ENCODE results near the gene FXYD2. TPM values are rescaled to one million over a fixed set of nuclear protein-coding genes. Genes with fewer than 3 reads are reported as not detected.

The FXYD2 gene
- total RNA-seq, 1 experiment from 2014 or later: not detected

DNA sequence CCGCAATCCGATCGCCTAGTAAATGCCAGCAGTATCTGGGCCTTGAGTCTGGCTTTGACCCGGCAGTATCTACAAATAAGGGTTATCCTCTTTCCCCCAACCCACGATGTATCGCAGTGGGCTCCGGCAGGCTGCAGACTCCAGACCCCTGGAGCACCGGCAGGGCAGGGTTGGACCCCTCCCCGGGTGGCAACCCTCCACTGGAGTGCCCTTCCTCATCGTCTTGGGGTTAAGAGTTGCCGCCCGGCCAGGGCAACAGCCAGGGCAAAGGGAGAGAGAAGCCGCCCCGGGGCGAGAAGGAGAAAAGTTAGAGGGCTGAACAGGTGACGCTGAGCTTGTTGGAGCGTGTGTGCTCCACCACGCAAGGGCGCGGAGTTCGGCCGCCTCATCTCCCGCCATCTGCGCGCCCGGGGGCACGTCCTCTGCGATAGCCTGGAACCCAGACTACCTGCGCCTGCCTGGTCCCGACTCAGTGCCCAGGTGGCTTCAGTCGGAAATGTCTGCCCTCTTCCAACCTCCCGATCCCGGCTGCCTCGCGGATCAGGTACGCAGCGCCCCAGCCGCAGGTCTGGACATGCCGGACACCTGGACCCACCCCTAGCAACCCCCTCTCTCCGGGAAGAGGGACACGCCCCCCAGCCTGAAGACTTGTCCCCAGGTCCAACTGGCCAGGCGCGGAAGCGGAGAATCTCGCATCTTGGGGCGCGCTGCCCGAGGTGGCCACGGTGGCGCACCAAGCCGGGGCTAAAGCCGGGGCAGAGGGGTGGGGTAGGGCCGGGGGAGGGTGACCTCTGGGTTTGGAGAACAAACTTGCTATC lies 28.7 kb downstream of the FXYD2 start:
- DNase-seq (ENCODE audit: low read depth, low spot score): no peak
- in situ Hi-C loops (cut with HindIII; ENCODE audit: low pct_unique_long_range_greater_than_20kb, low sequenced_read_pairs): loop anchor here (25.0 kb wide), 1 partner anchor 359 kb away; no protein-coding TSS in a partner anchor

GRCh38 chr11:117794772-117795629 lies 29.5 kb downstream of the FXYD2 start:
- DNase-seq (ENCODE audit: low read depth, low spot score): no peak
- in situ Hi-C loops (cut with HindIII; ENCODE audit: low pct_unique_long_range_greater_than_20kb, low sequenced_read_pairs): loop anchor here (25.0 kb wide), 1 partner anchor 358 kb away; no protein-coding TSS in a partner anchor

DNA sequence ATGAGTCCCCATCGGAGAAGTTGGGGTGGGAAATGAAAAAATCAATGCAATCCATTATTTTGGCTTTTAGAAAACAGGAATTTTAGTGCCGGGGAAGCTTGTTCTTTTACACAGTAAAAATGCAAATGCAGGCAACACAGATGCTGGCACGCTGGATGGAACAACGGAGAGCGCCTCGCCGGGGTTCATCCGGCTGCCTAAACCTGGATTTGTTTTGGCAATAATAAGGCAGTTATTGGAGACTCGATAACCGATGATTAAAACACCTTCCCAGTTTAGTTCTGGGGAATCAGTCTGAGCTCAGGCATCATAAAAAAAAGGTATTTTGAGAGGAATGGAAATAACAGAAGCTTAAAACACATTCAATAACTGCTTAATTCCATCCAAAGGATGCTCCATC lies 30.4 kb downstream of the FXYD2 start:
- in situ Hi-C loops (cut with HindIII; ENCODE audit: low pct_unique_long_range_greater_than_20kb, low sequenced_read_pairs): loop anchor here (25.0 kb wide), 1 partner anchor 357 kb away; no protein-coding TSS in a partner anchor

DNA sequence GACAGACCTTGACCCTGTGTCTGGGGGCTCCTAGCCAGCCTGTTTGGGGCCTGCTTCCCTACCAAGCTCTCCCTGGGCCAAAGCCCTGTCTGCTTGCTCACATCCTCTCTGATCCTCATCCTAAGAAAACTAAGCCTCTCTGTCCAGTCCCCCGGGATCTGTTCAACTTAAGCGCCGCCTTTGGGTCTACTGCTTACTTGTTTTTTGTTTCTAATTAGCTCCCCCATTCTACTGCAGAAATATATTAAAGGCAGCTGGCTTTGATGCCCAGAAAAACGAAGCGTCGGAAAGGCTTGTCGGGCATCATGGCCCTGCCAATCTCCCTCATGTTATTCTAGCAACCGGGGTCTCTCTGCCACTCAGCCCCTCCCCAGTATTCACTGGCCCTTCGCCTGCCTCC lies 31.0 kb downstream of the FXYD2 start:
- in situ Hi-C loops (cut with HindIII; ENCODE audit: low pct_unique_long_range_greater_than_20kb, low sequenced_read_pairs): loop anchor here (25.0 kb wide), 1 partner anchor 356 kb away; no protein-coding TSS in a partner anchor
- DNase-seq (ENCODE audit: low read depth, low spot score): no peak

More for the DNA sequence above, 30.4 kb downstream of the FXYD2 start:
- no peak for DNase-seq (ENCODE audit: low read depth, low spot score)

GRCh38 chr11:117792992-117793391 lies 31.6 kb downstream of the FXYD2 start:
- DNase-seq (ENCODE audit: low read depth, low spot score): no peak
- in situ Hi-C loops (cut with HindIII; ENCODE audit: low pct_unique_long_range_greater_than_20kb, low sequenced_read_pairs): loop anchor here (25.0 kb wide), 1 partner anchor 356 kb away; no protein-coding TSS in a partner anchor

- DNase-seq (ENCODE audit: low read depth, low spot score): no peak
- in situ Hi-C loops (cut with HindIII; ENCODE audit: low pct_unique_long_range_greater_than_20kb, low sequenced_read_pairs): loop anchor here (25.0 kb wide), 1 partner anchor 355 kb away; no protein-coding TSS in a partner anchor
These were observed 32.3 kb downstream of the FXYD2 start for GRCh38 chr11:117792241-117792640.

GRCh38 chr11:117790279-117790678 lies 34.3 kb downstream of the FXYD2 start:
- DNase-seq (ENCODE audit: low read depth, low spot score): no peak
- in situ Hi-C loops (cut with HindIII; ENCODE audit: low pct_unique_long_range_greater_than_20kb, low sequenced_read_pairs): loop anchor here (25.0 kb wide), 1 partner anchor 353 kb away; no protein-coding TSS in a partner anchor

DNA sequence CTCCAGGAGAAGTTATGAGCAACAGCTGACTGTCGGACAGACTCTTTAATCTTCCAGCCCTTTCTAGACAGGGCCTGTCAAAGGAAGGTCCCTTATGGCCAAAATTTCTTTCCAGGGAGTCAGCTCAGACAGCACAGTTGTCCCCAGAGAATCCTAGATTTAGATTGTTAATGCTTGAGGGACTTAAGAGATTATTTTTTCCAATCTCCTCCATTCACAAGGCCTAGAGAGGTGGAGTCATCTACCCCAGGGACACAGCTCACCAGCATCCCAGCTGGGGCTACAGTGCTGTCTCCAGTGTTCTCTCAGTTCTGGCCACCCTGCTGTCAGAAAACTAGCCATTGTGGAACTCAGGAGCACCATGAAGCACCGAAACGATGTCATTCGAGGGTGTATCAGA lies 35.3 kb downstream of the FXYD2 start:
- no peak for DNase-seq (ENCODE audit: low read depth, low spot score)
- in situ Hi-C loops (cut with HindIII; ENCODE audit: low pct_unique_long_range_greater_than_20kb, low sequenced_read_pairs): loop anchor here (25.0 kb wide), 1 partner anchor 352 kb away; no protein-coding TSS in a partner anchor

- in situ Hi-C loops (cut with HindIII; ENCODE audit: low pct_unique_long_range_greater_than_20kb, low sequenced_read_pairs): loop anchor here (25.0 kb wide), 1 partner anchor 349 kb away; no protein-coding TSS in a partner anchor
- no peak for DNase-seq (ENCODE audit: low read depth, low spot score)
These were observed 38.2 kb downstream of the FXYD2 start for GRCh38 chr11:117786135-117786870.

GRCh38 chr11:117782101-117782500 lies 42.4 kb downstream of the FXYD2 start:
- in situ Hi-C loops (cut with HindIII; ENCODE audit: low pct_unique_long_range_greater_than_20kb, low sequenced_read_pairs): loop anchor here (25.0 kb wide), 1 partner anchor 345 kb away; no protein-coding TSS in a partner anchor
- no peak for DNase-seq (ENCODE audit: low read depth, low spot score)

GRCh38 chr11:117781627-117782026 lies 42.9 kb downstream of the FXYD2 start:
- in situ Hi-C loops (cut with HindIII; ENCODE audit: low pct_unique_long_range_greater_than_20kb, low sequenced_read_pairs): loop anchor here (25.0 kb wide), 1 partner anchor 344 kb away; no protein-coding TSS in a partner anchor

GRCh38 chr11:117780456-117780855 lies 44.1 kb downstream of the FXYD2 start:
- DNase-seq (ENCODE audit: low read depth, low spot score): no peak
- in situ Hi-C loops (cut with HindIII; ENCODE audit: low pct_unique_long_range_greater_than_20kb, low sequenced_read_pairs): loop anchor here (25.0 kb wide), 1 partner anchor 343 kb away; no protein-coding TSS in a partner anchor

More at GRCh38 chr11:117781627-117782026, 42.9 kb downstream of the FXYD2 start:
- no peak for DNase-seq (ENCODE audit: low read depth, low spot score)

- in situ Hi-C loops (cut with HindIII; ENCODE audit: low pct_unique_long_range_greater_than_20kb, low sequenced_read_pairs): no loop called here
- no peak for DNase-seq (ENCODE audit: low read depth, low spot score)
These were observed 50.0 kb downstream of the FXYD2 start for GRCh38 chr11:117774553-117774952.

DNA sequence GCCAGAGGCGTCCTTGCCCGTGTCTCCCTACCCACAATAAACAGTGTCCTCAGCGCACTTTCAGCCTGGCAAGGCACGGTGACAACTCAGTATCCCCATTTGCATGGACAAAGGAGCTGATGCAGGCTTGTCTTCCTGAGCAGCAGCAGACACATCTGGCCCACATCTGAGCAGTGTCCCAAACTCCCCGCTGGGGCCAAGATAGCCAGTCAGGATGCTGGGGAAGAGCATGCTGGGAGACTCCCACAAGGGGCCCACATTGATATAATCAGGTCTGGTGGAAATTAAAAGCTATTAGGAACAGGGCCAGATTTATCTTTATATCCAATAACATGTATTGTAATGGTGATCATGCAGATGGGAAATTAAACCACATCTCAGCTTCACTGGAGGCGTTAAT lies 52.2 kb downstream of the FXYD2 start:
- in situ Hi-C loops (cut with HindIII; ENCODE audit: low pct_unique_long_range_greater_than_20kb, low sequenced_read_pairs): no loop called here
- DNase-seq (ENCODE audit: low read depth, low spot score): no peak

GRCh38 chr11:117771841-117772240 lies 52.7 kb downstream of the FXYD2 start:
- in situ Hi-C loops (cut with HindIII; ENCODE audit: low pct_unique_long_range_greater_than_20kb, low sequenced_read_pairs): no loop called here

GRCh38 chr11:117771197-117771596 lies 53.3 kb downstream of the FXYD2 start:
- no peak for DNase-seq (ENCODE audit: low read depth, low spot score)
- in situ Hi-C loops (cut with HindIII; ENCODE audit: low pct_unique_long_range_greater_than_20kb, low sequenced_read_pairs): no loop called here

More at GRCh38 chr11:117771841-117772240, 52.7 kb downstream of the FXYD2 start:
- DNase-seq (ENCODE audit: low read depth, low spot score): no peak

DNA sequence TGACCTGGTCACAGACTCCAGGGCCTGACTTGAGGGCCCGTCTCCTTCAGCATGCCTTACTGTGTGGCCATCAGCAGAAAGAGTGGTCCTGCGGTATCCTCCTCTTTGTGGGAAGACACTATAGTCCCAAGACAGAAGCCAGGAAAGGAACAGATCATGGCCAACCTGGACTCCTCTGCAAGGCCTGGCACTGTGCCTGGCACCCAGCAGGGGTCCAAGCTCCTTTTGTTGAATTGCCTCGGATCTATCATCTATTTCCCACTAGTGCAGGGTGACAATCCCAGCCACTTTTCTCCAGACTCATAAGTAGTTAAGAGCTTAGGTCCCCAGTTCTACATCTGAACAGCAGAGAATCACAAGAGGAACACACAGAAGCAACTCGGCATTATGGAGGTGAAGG lies 54.5 kb downstream of the FXYD2 start:
- in situ Hi-C loops (cut with HindIII; ENCODE audit: low pct_unique_long_range_greater_than_20kb, low sequenced_read_pairs): no loop called here
- DNase-seq (ENCODE audit: low read depth, low spot score): no peak
